ENCODE results near the gene CABLES1.
A peak's percentile ranks its signal among the peaks of the same experiment; 100 is the strongest.
"Not testable (repeated sequence)": the region's sequence is repeated elsewhere in the genome, so short reads cannot be mapped to it uniquely, and the experiment has no call there.

CABLES1 gene

DNA sequence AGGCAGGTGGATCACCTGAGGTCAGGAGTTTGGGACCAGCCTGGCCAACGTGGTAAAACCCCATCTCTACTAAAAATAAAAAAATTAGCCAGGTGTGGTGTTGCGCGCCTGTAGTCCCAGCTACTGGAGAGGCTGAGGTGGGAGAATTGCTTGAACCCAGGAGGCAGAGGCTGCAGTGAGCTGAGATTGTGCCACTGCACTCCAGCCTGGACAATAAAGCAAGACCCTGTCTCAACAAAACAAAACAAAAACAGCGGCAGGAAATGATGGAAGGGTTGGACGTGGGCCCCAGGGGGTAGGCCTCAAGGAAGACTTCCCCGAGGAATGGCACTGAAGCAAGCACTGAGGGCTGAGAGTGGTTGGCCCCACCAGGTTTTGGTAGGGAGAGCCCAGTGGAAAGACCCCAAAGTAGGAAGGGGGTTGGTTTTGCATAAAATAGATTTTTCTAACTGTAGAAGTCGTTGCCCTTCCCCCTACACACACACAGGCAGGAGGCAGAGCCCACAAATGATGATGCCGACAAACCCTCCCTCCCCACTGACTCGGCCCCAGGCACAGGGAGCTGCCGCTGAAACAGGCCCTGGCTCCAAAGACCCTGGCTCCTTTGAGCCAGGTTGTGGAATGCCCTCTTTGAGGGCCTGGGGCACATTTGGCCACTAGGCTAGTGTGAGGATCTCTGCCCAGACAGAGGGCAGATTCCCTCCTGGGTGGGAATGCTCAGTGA, 104.8 kb downstream of the CABLES1 start:
- H3K36me3 ChIP-seq (replicated peaks), result no peaks in the 10 kb centered on the region
- in situ Hi-C loops (cut with MboI; ENCODE audit: low sequenced_read_pairs), result no loop called here
- no peak for DNase-seq (ENCODE audit: low spot score in 2 of 2)
- no peaks in the 10 kb centered on the region for H3K4me1 ChIP-seq
- H3K4me3 ChIP-seq, result no peak overlapping the region
- no peaks in the 10 kb centered on the region for H3K27me3 ChIP-seq (ENCODE audit: low read depth)
- H3K9me3 ChIP-seq, result no peaks in the 10 kb centered on the region

DNA sequence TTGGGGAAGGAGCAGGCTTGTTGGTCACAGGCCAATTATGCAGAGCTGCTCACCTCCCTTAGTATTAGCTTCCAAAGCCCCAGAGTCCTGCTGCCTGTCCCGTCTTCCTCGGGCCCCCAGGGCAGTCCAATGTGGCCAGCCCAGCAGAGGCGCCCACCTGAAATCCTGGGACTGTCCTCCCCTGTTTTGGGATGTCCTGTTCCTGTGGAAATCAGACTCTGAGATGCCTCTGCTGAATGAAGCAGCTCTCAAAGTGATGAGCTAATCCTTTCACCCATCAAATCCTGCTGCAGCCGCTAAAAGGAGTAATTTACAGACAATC, 105.3 kb downstream of the CABLES1 start:
- H3K4me1 ChIP-seq, result no peaks in the 10 kb centered on the region
- no peak for DNase-seq (ENCODE audit: low spot score in 2 of 2)

DNA sequence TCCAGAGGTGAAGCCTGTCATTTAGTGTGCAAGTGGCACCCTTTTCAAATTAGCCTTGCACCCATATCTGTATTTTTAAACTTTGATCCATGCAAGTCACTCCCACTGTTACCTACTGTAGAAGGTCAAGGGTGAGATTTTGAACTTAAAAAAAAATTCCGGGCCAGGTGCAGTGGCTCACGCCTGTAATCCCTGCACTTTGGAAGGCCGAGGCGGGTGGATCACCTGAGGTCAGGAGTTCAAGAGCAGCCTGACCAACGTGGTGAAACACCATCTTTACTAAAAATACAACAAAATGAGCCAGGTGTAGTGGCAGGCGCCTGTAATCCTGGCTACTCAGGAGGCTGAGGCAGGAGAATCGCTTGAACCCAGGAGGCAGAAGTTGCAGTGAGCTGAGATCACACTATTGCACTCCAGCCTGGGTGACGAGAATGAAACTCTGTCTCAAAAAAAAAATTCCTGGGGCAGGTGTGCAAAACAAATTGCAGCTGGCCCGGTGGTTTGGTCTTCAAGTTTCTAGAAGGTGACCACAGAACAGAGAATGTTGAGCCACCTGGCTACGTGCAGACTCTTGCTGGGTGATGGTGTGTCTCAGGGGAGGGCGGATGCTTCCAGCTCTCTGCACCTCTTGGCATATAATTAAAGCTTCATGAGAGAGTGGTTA, 106.7 kb downstream of the CABLES1 start:
- H3K36me3 ChIP-seq (replicated peaks); DNase-seq (ENCODE audit: low spot score in 2 of 2); in situ Hi-C loops (cut with MboI; ENCODE audit: low sequenced_read_pairs); H3K9me3 ChIP-seq; H3K4me1 ChIP-seq; H3K4me3 ChIP-seq; H3K27me3 ChIP-seq (ENCODE audit: low read depth): not testable (repeated sequence)

More for the DNA sequence above, 105.3 kb downstream of the CABLES1 start:
- H3K27me3 ChIP-seq (ENCODE audit: low read depth), result no peaks in the 10 kb centered on the region
- in situ Hi-C loops (cut with MboI; ENCODE audit: low sequenced_read_pairs), result no loop called here
- no peaks in the 10 kb centered on the region for H3K9me3 ChIP-seq
- no peaks in the 10 kb centered on the region for H3K36me3 ChIP-seq (replicated peaks)
- no peak overlapping the region for H3K4me3 ChIP-seq

DNA sequence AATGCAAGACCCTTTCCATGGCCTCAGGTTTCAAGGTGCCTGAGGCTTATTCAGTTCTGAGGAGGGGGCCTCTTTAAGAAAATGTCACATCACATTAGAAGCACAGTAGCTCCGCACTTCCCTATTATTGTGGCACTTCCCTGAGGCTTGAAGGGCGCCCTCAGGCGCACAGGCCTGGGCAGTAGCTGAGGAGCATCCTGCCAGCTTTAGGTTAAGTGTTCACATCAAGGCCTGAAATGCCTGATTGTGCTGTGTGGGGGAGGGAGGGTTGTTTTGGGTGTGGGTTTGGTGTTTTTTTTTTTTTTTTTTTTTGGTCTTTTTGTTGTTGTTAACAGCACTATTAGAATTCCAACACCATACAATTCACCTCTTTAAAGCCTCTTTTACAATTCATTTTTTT, 107.9 kb downstream of the CABLES1 start:
- in situ Hi-C loops (cut with MboI; ENCODE audit: low sequenced_read_pairs), result no loop called here
- Histone ChIP-seq H3K36me3 (replicated peaks) (no peaks in the 10 kb centered on the region), H3K4me1 (no peaks in the 10 kb centered on the region), H3K27me3 (ENCODE audit: low read depth) (no peaks in the 10 kb centered on the region), H3K4me3 (no peak overlapping the region), H3K9me3 (no peaks in the 10 kb centered on the region)
- peak; percentile 14 to 46 for DNase-seq (ENCODE audit: low spot score in 2 of 2)

DNA sequence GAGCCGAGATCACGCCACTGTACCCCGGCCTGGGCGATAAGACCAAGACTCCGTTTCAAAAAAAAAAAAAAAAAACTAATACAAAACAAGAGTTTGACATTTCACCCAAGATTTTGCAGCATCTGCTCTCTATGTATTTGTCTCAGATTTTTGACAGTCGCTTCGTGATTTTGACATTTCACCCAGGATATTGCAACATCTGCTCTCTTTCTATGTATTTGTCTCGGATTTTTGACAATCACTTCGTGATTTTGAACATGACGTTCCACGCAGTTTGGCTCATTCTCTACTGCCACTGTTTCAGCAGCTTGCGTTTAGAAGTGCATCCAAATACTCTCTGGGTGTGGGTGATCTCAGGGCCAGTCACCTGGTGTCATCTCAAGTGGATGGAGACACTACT, 108.5 kb downstream of the CABLES1 start:
- Histone ChIP-seq H3K9me3 (no peaks in the 10 kb centered on the region), H3K36me3 (replicated peaks) (no peaks in the 10 kb centered on the region), H3K27me3 (ENCODE audit: low read depth) (no peaks in the 10 kb centered on the region), H3K4me3 (no peak overlapping the region), H3K4me1 (no peaks in the 10 kb centered on the region)
- no peak for DNase-seq (ENCODE audit: low spot score in 2 of 2)
- in situ Hi-C loops (cut with MboI; ENCODE audit: low sequenced_read_pairs), result no loop called here

DNA sequence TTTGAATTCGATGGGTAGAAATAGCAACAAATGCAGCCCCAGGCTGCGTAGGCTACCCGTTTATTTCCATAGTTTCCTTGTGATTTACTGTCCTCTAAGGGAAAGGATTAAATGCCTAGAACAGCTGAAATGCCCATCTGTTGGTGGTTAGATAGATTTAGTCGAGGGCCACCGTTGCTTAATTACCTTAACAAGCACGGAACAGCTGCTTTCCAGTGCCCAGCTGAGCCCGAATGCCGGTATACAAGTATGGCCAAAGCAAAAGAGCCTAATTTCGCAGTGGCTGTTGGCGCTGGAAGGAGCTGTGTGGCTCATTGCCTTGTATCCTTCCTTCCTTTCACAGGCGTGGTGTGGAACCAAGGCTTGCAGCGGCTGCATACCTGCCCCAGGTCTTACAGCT, 109.1 kb downstream of the CABLES1 start:
- no peaks in the 10 kb centered on the region for H3K9me3 ChIP-seq
- no peaks in the 10 kb centered on the region for H3K4me1 ChIP-seq
- in situ Hi-C loops (cut with MboI; ENCODE audit: low sequenced_read_pairs), result no loop called here
- DNase-seq (ENCODE audit: low spot score in 2 of 2), result no peak
- no peaks in the 10 kb centered on the region for H3K27me3 ChIP-seq (ENCODE audit: low read depth)
- H3K4me3 ChIP-seq, result no peak overlapping the region
- H3K36me3 ChIP-seq (replicated peaks), result no peaks in the 10 kb centered on the region

DNA sequence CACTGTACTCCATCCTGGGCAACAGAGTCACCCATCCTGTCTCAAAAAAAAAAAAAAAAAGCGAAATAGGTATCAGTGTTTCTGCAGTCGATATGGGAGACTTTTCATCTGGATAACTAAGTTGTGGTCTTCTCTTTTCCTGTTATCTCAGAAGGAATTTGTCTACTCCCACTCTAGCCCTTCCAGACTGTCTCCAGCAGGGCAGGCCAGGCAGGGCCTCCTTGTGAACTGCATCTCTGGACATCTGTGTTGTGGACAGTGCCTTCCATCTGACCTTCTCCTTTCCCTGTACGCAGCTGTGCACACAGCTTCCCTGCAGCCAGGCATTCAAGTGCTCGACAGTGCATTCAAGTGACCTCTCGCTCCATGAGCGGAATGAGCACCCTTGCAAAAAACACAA, 110.2 kb downstream of the CABLES1 start:
- in situ Hi-C loops (cut with MboI; ENCODE audit: low sequenced_read_pairs), result no loop called here

DNA sequence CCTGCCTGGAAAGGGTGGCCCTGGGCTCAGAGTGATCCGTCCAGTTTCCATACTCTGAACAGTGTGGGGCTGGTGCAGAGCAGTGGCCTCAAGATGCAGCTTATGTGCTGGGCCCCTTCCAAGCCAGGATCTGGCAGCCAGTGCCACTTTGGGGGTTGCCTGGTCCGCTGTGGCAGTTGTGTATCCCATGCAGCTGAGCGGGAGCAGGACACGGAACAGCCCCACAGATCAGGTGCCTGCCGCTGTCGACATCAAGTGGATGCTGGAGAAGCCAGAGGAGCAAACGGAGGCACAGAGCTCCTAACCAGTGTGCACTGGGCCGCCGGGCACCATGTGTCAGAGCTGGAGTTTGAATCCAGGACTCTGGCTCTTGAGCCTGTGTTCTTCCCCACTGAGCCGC, 112.0 kb downstream of the CABLES1 start:
- no peaks in the 10 kb centered on the region for H3K9me3 ChIP-seq
- in situ Hi-C loops (cut with MboI; ENCODE audit: low sequenced_read_pairs), result no loop called here
- no peak overlapping the region for H3K4me3 ChIP-seq
- no peak for DNase-seq (ENCODE audit: low spot score in 2 of 2)
- H3K4me1 ChIP-seq, result no peaks in the 10 kb centered on the region
- no peaks in the 10 kb centered on the region for H3K27me3 ChIP-seq (ENCODE audit: low read depth)
- no peaks in the 10 kb centered on the region for H3K36me3 ChIP-seq (replicated peaks)

More for the DNA sequence above, 110.2 kb downstream of the CABLES1 start:
- DNase-seq (ENCODE audit: low spot score in 2 of 2), result no peak
- H3K4me1 ChIP-seq, result no peaks in the 10 kb centered on the region
- H3K9me3 ChIP-seq, result no peaks in the 10 kb centered on the region
- H3K36me3 ChIP-seq (replicated peaks), result no peaks in the 10 kb centered on the region
- H3K27me3 ChIP-seq (ENCODE audit: low read depth), result no peaks in the 10 kb centered on the region
- H3K4me3 ChIP-seq, result no peak overlapping the region

DNA sequence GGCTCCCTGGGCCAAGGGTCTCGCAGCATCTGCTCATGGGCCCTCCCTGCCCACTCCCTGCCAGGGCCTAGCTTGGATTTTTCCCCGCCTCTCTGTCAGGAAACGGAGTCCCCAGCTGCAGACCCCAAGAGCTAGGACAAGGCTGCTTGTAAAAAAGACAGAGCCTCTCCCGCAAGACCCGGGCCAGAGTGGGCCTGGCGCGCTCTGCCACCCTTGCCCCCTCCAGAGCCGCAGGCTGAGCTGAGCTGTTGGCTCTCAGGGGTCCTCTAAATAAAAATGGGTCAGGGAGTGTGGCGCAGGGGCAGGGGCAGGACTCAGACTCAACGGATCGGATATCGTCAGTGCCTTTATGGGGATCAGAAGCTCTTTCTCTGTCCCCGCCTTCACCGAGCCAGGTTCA, 112.6 kb downstream of the CABLES1 start:
- H3K27me3 ChIP-seq (ENCODE audit: low read depth), result no peaks in the 10 kb centered on the region
- H3K4me3 ChIP-seq, result no peak overlapping the region
- H3K36me3 ChIP-seq (replicated peaks), result no peaks in the 10 kb centered on the region
- no peaks in the 10 kb centered on the region for H3K4me1 ChIP-seq
- DNase-seq (ENCODE audit: low spot score in 2 of 2), result no peak
- in situ Hi-C loops (cut with MboI; ENCODE audit: low sequenced_read_pairs), result no loop called here
- H3K9me3 ChIP-seq, result no peaks in the 10 kb centered on the region

DNA sequence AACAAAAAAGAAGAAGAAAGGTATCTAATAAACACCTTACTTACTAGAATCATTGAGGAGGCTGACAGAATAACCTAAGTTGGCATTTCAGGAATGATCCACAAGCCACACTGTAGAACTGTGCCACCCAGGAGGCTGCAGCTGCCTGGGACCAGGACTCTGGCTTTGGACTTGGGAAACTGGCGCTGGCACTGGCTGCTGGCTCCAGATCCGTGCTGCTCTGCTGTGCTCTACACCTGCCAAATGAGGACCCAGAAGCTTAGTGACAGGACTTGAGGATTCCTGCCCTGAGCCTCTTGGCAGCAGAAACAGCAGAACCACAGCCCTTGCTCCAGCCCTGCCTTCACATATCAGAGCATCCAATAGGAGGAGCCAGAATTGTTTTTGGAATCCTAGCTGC, 113.5 kb downstream of the CABLES1 start:
- no peak overlapping the region for H3K4me3 ChIP-seq
- H3K36me3 ChIP-seq (replicated peaks), result no peaks in the 10 kb centered on the region; the same call in 1 of the 2 replicates
- H3K4me1 ChIP-seq, result no peaks in the 10 kb centered on the region
- no peaks in the 10 kb centered on the region for H3K27me3 ChIP-seq (ENCODE audit: low read depth)
- no peak for DNase-seq (ENCODE audit: low spot score in 2 of 2)
- H3K9me3 ChIP-seq, result no peaks in the 10 kb centered on the region
- in situ Hi-C loops (cut with MboI; ENCODE audit: low sequenced_read_pairs), result no loop called here

DNA sequence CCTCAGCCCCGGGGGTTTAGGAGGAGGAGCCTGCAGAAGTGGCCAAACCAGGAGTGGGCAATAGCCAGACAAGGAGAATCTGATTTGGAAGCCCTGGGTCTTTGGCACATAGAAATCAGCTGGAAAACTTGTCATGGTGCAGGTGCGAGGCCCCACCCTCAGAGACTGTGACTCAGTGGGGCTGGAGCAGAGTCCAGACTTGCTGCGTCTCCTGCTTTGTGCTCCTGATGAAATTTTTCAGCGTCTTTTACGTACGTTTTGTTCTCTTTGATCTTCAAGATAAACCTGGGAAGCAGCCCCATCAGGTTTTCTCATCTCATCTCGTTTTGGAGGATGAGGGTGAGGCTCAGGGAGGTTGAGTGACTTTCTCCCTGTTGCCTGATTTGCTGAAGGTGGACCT, 114.1 kb downstream of the CABLES1 start:
- no peaks in the 10 kb centered on the region for H3K9me3 ChIP-seq
- in situ Hi-C loops (cut with MboI; ENCODE audit: low sequenced_read_pairs), result no loop called here
- DNase-seq (ENCODE audit: low spot score in 2 of 2), result no peak
- H3K36me3 ChIP-seq (replicated peaks), result no peaks in the 10 kb centered on the region; the same call in 1 of the 2 replicates
- H3K27me3 ChIP-seq (ENCODE audit: low read depth), result no peaks in the 10 kb centered on the region
- no peak overlapping the region for H3K4me3 ChIP-seq
- H3K4me1 ChIP-seq, result no peaks in the 10 kb centered on the region

DNA sequence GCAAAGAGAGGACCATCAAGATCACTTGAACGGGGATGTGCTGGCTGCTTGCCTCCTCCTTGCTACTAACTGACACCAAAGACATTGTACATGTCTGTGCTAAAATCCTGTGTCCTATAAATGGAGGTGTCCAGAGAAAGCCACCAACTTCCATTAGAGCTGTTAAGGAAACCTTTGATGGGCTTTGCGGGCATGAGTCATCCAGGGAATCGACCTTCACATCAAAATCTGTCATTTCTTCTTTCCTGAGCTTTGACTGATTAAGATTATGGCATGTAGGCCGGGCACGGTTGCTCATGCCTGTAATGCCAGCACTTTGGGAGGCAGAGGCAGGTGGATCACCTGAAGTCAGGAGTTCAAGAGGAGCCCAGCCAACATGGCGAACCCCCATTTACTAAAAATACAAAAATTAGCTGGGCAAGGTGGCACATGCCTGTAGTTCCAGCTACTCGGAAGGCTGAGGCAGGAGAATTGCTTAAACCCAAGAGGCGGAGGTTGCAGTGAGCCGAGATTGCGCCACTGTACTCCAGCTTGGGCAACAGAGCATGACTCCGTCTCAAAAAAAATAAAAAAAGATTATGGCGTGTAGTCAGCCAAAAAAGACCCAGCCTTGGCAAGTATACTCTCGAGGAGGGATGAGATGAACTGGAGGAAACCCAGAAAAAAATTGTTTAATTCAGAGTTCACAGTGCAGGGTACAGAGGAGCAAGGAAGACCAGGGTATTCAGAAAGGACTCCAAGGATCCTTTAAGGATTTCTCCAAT, 115.8 kb downstream of the CABLES1 start:
- no peaks in the 10 kb centered on the region for H3K9me3 ChIP-seq
- in situ Hi-C loops (cut with MboI; ENCODE audit: low sequenced_read_pairs), result no loop called here

DNA sequence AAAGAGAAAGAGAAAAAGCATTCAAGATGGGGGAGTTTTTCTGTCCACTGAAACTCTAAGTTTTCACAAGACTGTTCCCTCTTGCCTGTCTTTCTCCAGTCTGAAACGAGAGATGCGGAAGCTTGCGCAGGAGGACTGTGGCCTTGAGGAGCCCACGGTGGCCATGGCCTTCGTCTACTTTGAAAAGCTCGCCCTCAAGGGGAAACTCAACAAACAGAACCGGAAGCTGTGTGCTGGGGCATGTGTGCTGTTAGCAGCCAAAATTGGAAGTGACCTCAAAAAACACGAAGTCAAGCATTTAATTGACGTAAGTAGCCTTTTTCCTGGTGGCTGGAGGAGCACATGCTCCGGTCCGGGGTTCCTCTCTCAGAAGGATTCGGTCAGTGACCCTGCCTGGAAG, 118.3 kb downstream of the CABLES1 start:
- no peaks in the 10 kb centered on the region; the same call in 1 of the 2 replicates for H3K36me3 ChIP-seq (replicated peaks)
- H3K9me3 ChIP-seq, result no peaks in the 10 kb centered on the region
- no peak for DNase-seq (ENCODE audit: low spot score in 2 of 2)
- no peak overlapping the region for H3K4me3 ChIP-seq
- no peaks in the 10 kb centered on the region for H3K27me3 ChIP-seq (ENCODE audit: low read depth)
- H3K4me1 ChIP-seq, result no peaks in the 10 kb centered on the region
- in situ Hi-C loops (cut with MboI; ENCODE audit: low sequenced_read_pairs), result no loop called here

More for the DNA sequence above, 115.8 kb downstream of the CABLES1 start:
- Histone ChIP-seq H3K4me3 (no peak overlapping the region), H3K36me3 (replicated peaks) (no peaks in the 10 kb centered on the region; the same call in 1 of the 2 replicates), H3K27me3 (ENCODE audit: low read depth) (no peaks in the 10 kb centered on the region), H3K4me1 (no peaks in the 10 kb centered on the region)
- DNase-seq (ENCODE audit: low spot score in 2 of 2), result no peak

DNA sequence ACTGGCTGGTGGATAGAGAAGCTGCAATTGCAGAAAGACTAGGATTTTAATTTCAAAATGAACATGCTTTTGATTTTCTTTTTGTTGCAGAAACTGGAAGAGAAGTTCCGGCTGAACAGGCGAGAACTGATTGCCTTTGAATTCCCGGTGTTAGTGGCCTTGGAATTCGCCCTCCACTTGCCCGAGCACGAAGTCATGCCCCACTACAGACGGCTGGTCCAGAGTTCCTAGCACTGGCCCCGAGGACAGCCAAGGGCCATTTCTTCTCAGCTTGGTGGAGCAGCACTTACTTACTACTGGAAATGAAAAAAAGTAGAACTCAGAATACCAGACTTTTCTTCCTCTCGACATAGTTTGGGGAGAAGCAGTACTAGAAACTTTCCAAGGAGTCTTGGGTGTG, 121.9 kb downstream of the CABLES1 start:
- no peak for DNase-seq (ENCODE audit: low spot score in 2 of 2)
- Histone ChIP-seq H3K4me3 (no peak overlapping the region), H3K9me3 (no peaks in the 10 kb centered on the region), H3K27me3 (ENCODE audit: low read depth) (no peaks in the 10 kb centered on the region), H3K4me1 (no peaks in the 10 kb centered on the region; the same call in 1 of the 2 replicates), H3K36me3 (replicated peaks) (no peaks in the 10 kb centered on the region; the same call in 1 of the 2 replicates)
- in situ Hi-C loops (cut with MboI; ENCODE audit: low sequenced_read_pairs), result no loop called here

All from HAP-1 (cell line).